ENCODE data around the gene ABHD16B. TPM values are rescaled to one million over a fixed set of nuclear protein-coding genes. Genes with fewer than 3 reads are reported as not detected.

ABHD16B gene
- polyA plus RNA-seq, 1 donor (not counting 4 experiments of a cell fraction or from before 2014, with no cell fraction given): not detected

- Histone ChIP-seq H3K27ac (ENCODE audit: control insufficient read depth, insufficient read depth, low read length) (no peak overlapping the region), H3K9ac (ENCODE audit: control insufficient read depth, extremely low read depth, insufficient read depth, low read length) (no peak overlapping the region), H2AFZ (ENCODE audit: control insufficient read depth, low read length) (no peak overlapping the region), H3K36me3 (ENCODE audit: control insufficient read depth in 2 of 2, extremely low read depth in 1 of 2, insufficient read depth in 2 of 2, low read length in 2 of 2) (peaks cover 8 to 19% of the 10 kb centered on the region in 2 experiments), H3K9me3 (ENCODE audit: control insufficient read depth, low read depth, low read length) (no peaks in the 10 kb centered on the region), H4K20me1 (ENCODE audit: control insufficient read depth, extremely low read depth, insufficient read depth, low read length) (peaks cover 3% of the 10 kb centered on the region), H3K79me2 (ENCODE audit: control insufficient read depth, insufficient read depth, low read length) (peaks cover 37% of the 10 kb centered on the region), H3K4me2 (ENCODE audit: control insufficient read depth, extremely low read depth, insufficient read depth, low read depth, low read length) (no peak overlapping the region), H3K27me3 (ENCODE audit: control insufficient read depth, extremely low read depth, insufficient read depth, low read length) (peaks cover 5% of the 10 kb centered on the region), H3K9me1 (ENCODE audit: control insufficient read depth, extremely low read depth, insufficient read depth, low read length) (no peaks in the 10 kb centered on the region), H3K4me3 (ENCODE audit: control insufficient read depth in 2 of 3, extremely low read depth in 1 of 3, insufficient read depth in 2 of 3, low read depth in 1 of 3, low read length in 3 of 3) (no peak overlapping the region), H3K4me1 (ENCODE audit: control insufficient read depth, extremely low read depth, insufficient read depth, low read length) (peaks cover 13% of the 10 kb centered on the region)
- FAIRE-seq: no peak
- dilution Hi-C loops (cut with MboI; ENCODE audit: extremely low pct_ligation_motif_present, low sequenced_read_pairs): no loop called here
- TF ChIP-seq EZH2 (IDR thresholded peaks at IDR 0.05; ENCODE audit: low read length): no peak
- no peak for TF ChIP-seq CTCF (optimal IDR thresholded peaks at IDR 0.05 in 1 of 3, IDR thresholded peaks at IDR 0.05 in 1 of 3, conservative IDR thresholded peaks at IDR 0.05 in 1 of 3; ENCODE audit: extremely low read depth in 1 of 3, insufficient read depth in 2 of 3, low read length in 3 of 3)
- no peak for DNase-seq (ENCODE audit: low read depth, low spot score)
Observed at GRCh38 chr20:63861981-63862901, 943 bp downstream of the ABHD16B start.

GRCh38 chr20:63863021-63863797, 1.9 kb downstream of the ABHD16B start:
- Histone ChIP-seq H4K20me1 (ENCODE audit: control insufficient read depth, extremely low read depth, insufficient read depth, low read length) (peaks cover 3% of the 10 kb centered on the region), H3K27me3 (ENCODE audit: control insufficient read depth, extremely low read depth, insufficient read depth, low read length) (no peaks in the 10 kb centered on the region), H3K9me1 (ENCODE audit: control insufficient read depth, extremely low read depth, insufficient read depth, low read length) (no peaks in the 10 kb centered on the region), H3K4me3 (ENCODE audit: control insufficient read depth in 2 of 3, extremely low read depth in 1 of 3, insufficient read depth in 2 of 3, low read depth in 1 of 3, low read length in 3 of 3) (peak overlapping the region; percentile 72 to 92 (median 90)), H2AFZ (ENCODE audit: control insufficient read depth, low read length) (no peak overlapping the region), H3K27ac (ENCODE audit: control insufficient read depth, insufficient read depth, low read length) (no peak overlapping the region), H3K79me2 (ENCODE audit: control insufficient read depth, insufficient read depth, low read length) (peaks cover 46% of the 10 kb centered on the region), H3K36me3 (ENCODE audit: control insufficient read depth in 2 of 2, extremely low read depth in 1 of 2, insufficient read depth in 2 of 2, low read length in 2 of 2) (peaks cover 10 to 20% of the 10 kb centered on the region in 2 experiments), H3K9me3 (ENCODE audit: control insufficient read depth, low read depth, low read length) (no peaks in the 10 kb centered on the region), H3K4me2 (ENCODE audit: control insufficient read depth, extremely low read depth, insufficient read depth, low read depth, low read length) (peak overlapping the region; percentile 87), H3K4me1 (ENCODE audit: control insufficient read depth, extremely low read depth, insufficient read depth, low read length) (peaks cover 13% of the 10 kb centered on the region), H3K9ac (ENCODE audit: control insufficient read depth, extremely low read depth, insufficient read depth, low read length) (peak overlapping the region; percentile 99)
- dilution Hi-C loops (cut with MboI; ENCODE audit: extremely low pct_ligation_motif_present, low sequenced_read_pairs): no loop called here
- FAIRE-seq: no peak
- no peak for DNase-seq (ENCODE audit: low read depth, low spot score)
- TF ChIP-seq EZH2 (IDR thresholded peaks at IDR 0.05; ENCODE audit: low read length): no peak
- TF ChIP-seq CTCF (optimal IDR thresholded peaks at IDR 0.05 in 1 of 3, IDR thresholded peaks at IDR 0.05 in 1 of 3, conservative IDR thresholded peaks at IDR 0.05 in 1 of 3; ENCODE audit: extremely low read depth in 1 of 3, insufficient read depth in 2 of 3, low read length in 3 of 3): no peak

Measured in keratinocyte (primary cell).